DND-41 (cell line): ENCODE measurements around the gene AMD1.

ENCODE experiments used
- ATAC-seq: fragments of 200-7000 bp; cut with Tn5 transposase; 3 replicates; pipeline ENCODE4 v1.9.1; 2021; ENCODE audit warnings: low read depth; ENCODE audit not compliant: insufficient read depth
- DNase-seq: peaks from one replicate; pipeline ENCODE4 v3.0.0-alpha.2; 2020
- H2AFZ ChIP-seq: 2 replicates; pipeline ENCODE4 v1.6.0; 2012; ENCODE audit warnings: low read depth, low read length
- H3K27ac ChIP-seq: 2 replicates; pipeline ENCODE4 v1.5.1; 2012; ENCODE audit warnings: low read length, inconsistent platforms
- H3K27me3 ChIP-seq: fragments of 200-600 bp; sonication (generic); 2 replicates; pipeline ENCODE4 v1.6.0; 2012; ENCODE audit warnings: low read length, mild to moderate bottlenecking, inconsistent platforms; ENCODE audit not compliant: insufficient read depth, poor library complexity
- H3K36me3 ChIP-seq: 2 replicates; pipeline ENCODE4 v1.5.1; 2012; ENCODE audit warnings: low read length, inconsistent platforms; ENCODE audit not compliant: insufficient read depth
- H3K4me1 ChIP-seq: 2 replicates; pipeline ENCODE4 v1.5.1; 2012; ENCODE audit warnings: mild to moderate bottlenecking, low read length; ENCODE audit not compliant: insufficient read depth
- H3K4me2 ChIP-seq: 2 replicates; pipeline ENCODE4 v1.6.0; 2012; ENCODE audit warnings: mild to moderate bottlenecking, moderate library complexity, low read length, inconsistent platforms; ENCODE audit not compliant: insufficient read depth
- H3K4me3 ChIP-seq, 2 experiments: fragments of 200-600 bp in 1 of 2; shearing (Covaris generic) in 1 of 2; 2 replicates each; pipeline ENCODE4 v1.5.1; 2012 to 2016; ENCODE audit warnings: inconsistent platforms in 2 of 2, low read length in 2 of 2, mild to moderate bottlenecking in 2 of 2, low read depth in 1 of 2, moderate library complexity in 1 of 2
- H3K79me2 ChIP-seq: 2 replicates; pipeline ENCODE4 v1.6.0; 2012; ENCODE audit warnings: low read length, inconsistent platforms; ENCODE audit not compliant: insufficient read depth
- H3K9ac ChIP-seq: 2 replicates; pipeline ENCODE4 v1.6.0; 2012; ENCODE audit warnings: low read depth, mild to moderate bottlenecking, inconsistent platforms, low read length, moderate library complexity
- H3K9me3 ChIP-seq: 2 replicates; pipeline ENCODE4 v1.5.1; 2012; ENCODE audit warnings: low read length, moderate library complexity, mild to moderate bottlenecking, inconsistent platforms; ENCODE audit not compliant: insufficient read depth, severe bottlenecking
- H4K20me1 ChIP-seq: 2 replicates; pipeline ENCODE4 v1.6.0; 2012; ENCODE audit warnings: low read length; ENCODE audit not compliant: insufficient read depth
- CTCF ChIP-seq: IDR thresholded peaks from 2 replicates; pipeline ENCODE4 v1.5.1; 2012; ENCODE audit warnings: borderline replicate concordance, low read length, moderate library complexity, mild to moderate bottlenecking; ENCODE audit not compliant: poor library complexity, severe bottlenecking; ENCODE audit errors: extremely low read depth
- EZH2 ChIP-seq: IDR thresholded peaks from 3 replicates; pipeline ENCODE4 v1.6.1; 2012; ENCODE audit warnings: borderline replicate concordance, low read depth, mild to moderate bottlenecking, moderate library complexity, low read length, inconsistent platforms; ENCODE audit not compliant: severe bottlenecking

Gene AMD1

GRCh38 chr6:110890288-110890687, 15.7 kb downstream of the AMD1 start:
- ATAC-seq (0 out of 3 replicates have a peak, but pooled peaks have one; percentile 35), DNase-seq (no peak)
- Histone ChIP-seq H2AFZ (no peak overlapping the region), H3K9me3 (no peaks in the 10 kb centered on the region), H3K27me3 (no peaks in the 10 kb centered on the region), H3K4me3 (no peak overlapping the region), H3K36me3 (peaks cover 77% of the 10 kb centered on the region), H4K20me1 (peaks cover 75% of the 10 kb centered on the region), H3K4me2 (no peak overlapping the region), H3K79me2 (peaks cover 76% of the 10 kb centered on the region), H3K9ac (no peak overlapping the region), H3K4me1 (no peaks in the 10 kb centered on the region), H3K27ac (no peak overlapping the region)
- TF ChIP-seq EZH2 (no peak), CTCF (no peak)

GRCh38 chr6:110895907-110896608, 21.5 kb downstream of the AMD1 start:
- Histone ChIP-seq H3K36me3 (peaks cover 70% of the 10 kb centered on the region), H3K9ac (no peak overlapping the region), H3K4me1 (no peaks in the 10 kb centered on the region), H3K4me2 (no peak overlapping the region), H4K20me1 (peaks cover 19% of the 10 kb centered on the region; the same call in 1 of the 2 replicates), H3K79me2 (peaks cover 19% of the 10 kb centered on the region), H3K9me3 (no peaks in the 10 kb centered on the region), H3K4me3 (no peak overlapping the region), H3K27ac (no peak overlapping the region), H2AFZ (no peak overlapping the region), H3K27me3 (no peaks in the 10 kb centered on the region)
- no peak for DNase-seq
- TF ChIP-seq CTCF: no peak
- no peak for TF ChIP-seq EZH2
- no peak for ATAC-seq

GRCh38 chr6:110897433-110897832, 22.8 kb downstream of the AMD1 start:
- peaks cover 7% of the 10 kb centered on the region; the same call in 1 of the 2 replicates for H3K79me2 ChIP-seq
- no peak overlapping the region for H2AFZ ChIP-seq
- DNase-seq: no peak
- ATAC-seq: no peak
- TF ChIP-seq CTCF (no peak), EZH2 (no peak)
- H3K9ac ChIP-seq: no peak overlapping the region
- H3K27ac ChIP-seq: no peak overlapping the region
- H3K27me3 ChIP-seq: no peaks in the 10 kb centered on the region
- H3K36me3 ChIP-seq: peaks cover 56% of the 10 kb centered on the region
- H3K4me1 ChIP-seq: no peaks in the 10 kb centered on the region
- no peaks in the 10 kb centered on the region for H3K9me3 ChIP-seq
- H4K20me1 ChIP-seq: peaks cover 7% of the 10 kb centered on the region; the same call in 1 of the 2 replicates
- no peak overlapping the region for H3K4me3 ChIP-seq
- H3K4me2 ChIP-seq: no peak overlapping the region
